ENCODE measurements around the gene MPPED2.

Gene MPPED2

DNA sequence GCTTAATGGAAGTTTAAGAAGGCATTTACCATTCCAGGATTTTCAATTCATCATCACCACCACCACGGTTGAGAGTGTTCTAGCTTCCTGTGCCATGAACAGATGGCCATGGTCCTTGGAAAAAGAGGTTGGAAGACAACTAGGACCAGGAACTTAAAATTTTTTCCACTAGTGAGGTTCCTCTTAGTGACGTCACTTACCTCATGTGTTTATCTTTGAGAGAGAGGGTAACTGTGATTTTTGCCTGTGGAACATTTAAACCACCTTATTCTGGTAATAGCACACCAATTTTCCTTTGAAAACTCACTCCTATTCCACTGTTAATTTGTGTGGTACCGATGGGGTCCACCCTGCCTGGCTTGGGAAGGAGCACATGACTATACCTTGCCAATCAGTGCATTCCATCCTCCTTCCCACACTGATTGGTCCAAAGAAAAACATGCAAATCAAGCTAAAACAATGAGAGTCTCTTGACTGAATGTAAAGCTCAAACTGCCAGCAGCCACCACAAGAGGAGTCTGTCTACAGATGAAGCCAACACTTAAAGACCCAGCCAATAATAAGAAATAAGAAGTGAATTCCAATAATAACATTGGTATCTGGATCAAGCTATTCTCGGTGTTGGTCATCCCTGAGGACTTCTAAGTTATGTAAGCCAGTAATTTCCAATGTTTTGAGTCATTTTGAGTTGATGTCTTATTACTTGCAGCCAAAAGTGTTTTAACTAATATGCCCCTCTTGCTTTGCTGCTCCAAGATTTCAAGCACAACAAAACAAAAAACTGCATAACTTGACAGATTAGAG is 111.8 kb downstream of the MPPED2 start:
- TF ChIP-seq GATA2 (IDR thresholded peaks at IDR 0.05; ENCODE audit: low read depth, low read length): no peak
- no peak for TF ChIP-seq GATA3 (IDR thresholded peaks at IDR 0.05; ENCODE audit: low read depth, low read length)

- TF ChIP-seq GATA2 (IDR thresholded peaks at IDR 0.05; ENCODE audit: low read depth, low read length) (no peak), GATA3 (IDR thresholded peaks at IDR 0.05; ENCODE audit: low read depth, low read length) (no peak)
Observed at GRCh38 chr11:30471244-30471643, 114.9 kb downstream of the MPPED2 start.

DNA sequence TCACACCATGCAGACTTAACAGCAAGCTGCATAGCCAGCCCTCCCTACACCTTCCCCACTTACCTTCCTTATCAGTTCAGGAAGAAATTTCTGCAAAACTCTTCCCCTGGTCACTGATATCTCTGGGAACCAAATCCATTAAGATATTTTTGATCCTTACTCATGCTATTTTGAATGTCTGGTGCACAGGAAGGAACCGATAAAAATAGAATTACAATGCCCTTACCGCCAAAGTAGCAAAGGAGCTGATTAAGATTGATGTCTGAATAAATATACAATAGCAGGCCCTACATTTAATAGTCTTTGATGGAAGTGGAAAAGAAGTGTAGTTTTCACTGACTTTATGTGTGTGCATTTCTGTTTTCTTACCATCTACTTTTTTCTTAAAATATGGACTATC is 117.3 kb downstream of the MPPED2 start:
- no peak for TF ChIP-seq GATA3 (IDR thresholded peaks at IDR 0.05; ENCODE audit: low read depth, low read length)
- no peak for TF ChIP-seq GATA2 (IDR thresholded peaks at IDR 0.05; ENCODE audit: low read depth, low read length)

DNA sequence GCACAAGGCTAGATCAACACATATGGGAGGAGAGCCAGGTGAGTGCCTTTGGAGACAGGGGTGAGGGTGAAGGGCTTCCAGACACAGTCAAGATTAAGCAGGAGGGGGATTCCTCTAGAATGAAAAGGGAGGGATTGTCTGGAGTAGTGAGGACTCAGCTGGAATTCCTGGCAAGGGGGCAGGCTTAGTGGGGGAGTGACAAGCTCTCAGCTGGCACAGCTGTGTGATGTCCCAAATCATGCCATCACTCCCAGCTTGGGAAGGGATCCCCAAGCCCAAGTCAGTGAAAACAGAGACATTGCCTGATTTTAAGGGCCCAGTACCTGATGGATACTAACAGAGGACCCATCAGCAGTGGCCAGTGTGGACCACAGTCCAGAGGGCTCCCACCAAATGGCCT is 119.0 kb downstream of the MPPED2 start:
- TF ChIP-seq GATA2 (IDR thresholded peaks at IDR 0.05; ENCODE audit: low read depth, low read length): no peak
- TF ChIP-seq GATA3 (IDR thresholded peaks at IDR 0.05; ENCODE audit: low read depth, low read length): no peak

GRCh38 chr11:30465623-30466022 is 120.5 kb downstream of the MPPED2 start:
- TF ChIP-seq GATA2 (IDR thresholded peaks at IDR 0.05; ENCODE audit: low read depth, low read length) (no peak), GATA3 (IDR thresholded peaks at IDR 0.05; ENCODE audit: low read depth, low read length) (no peak)

GRCh38 chr11:30465192-30465591 is 121.0 kb downstream of the MPPED2 start:
- TF ChIP-seq GATA2 (IDR thresholded peaks at IDR 0.05; ENCODE audit: low read depth, low read length) (no peak), GATA3 (IDR thresholded peaks at IDR 0.05; ENCODE audit: low read depth, low read length) (no peak)

GRCh38 chr11:30463266-30463665 is 122.9 kb downstream of the MPPED2 start:
- no peak for TF ChIP-seq GATA3 (IDR thresholded peaks at IDR 0.05; ENCODE audit: low read depth, low read length)
- no peak for TF ChIP-seq GATA2 (IDR thresholded peaks at IDR 0.05; ENCODE audit: low read depth, low read length)

GRCh38 chr11:30462421-30462820 is 123.7 kb downstream of the MPPED2 start:
- TF ChIP-seq GATA3 (IDR thresholded peaks at IDR 0.05; ENCODE audit: low read depth, low read length) (no peak), GATA2 (IDR thresholded peaks at IDR 0.05; ENCODE audit: low read depth, low read length) (no peak)

DNA sequence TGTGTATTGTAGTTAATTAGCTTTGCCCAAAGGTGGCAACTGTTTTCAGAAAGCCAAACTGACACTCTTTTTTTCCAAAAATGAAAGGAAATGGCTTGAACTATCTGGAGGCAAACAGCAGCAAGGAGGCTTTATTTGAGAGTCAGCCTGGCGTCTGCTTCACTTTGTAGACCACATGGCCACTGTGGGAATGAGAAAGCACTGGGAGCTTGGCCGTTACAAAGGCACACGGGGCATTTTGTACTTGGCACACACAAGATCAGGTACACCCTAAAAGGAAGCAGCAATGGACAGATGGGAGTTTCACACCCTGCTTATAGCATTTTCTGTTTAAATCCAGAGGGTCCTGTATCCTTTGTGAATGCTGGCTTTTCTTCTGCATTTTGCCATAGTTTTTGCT is 126.3 kb downstream of the MPPED2 start:
- TF ChIP-seq GATA3 (IDR thresholded peaks at IDR 0.05; ENCODE audit: low read depth, low read length) (no peak), GATA2 (IDR thresholded peaks at IDR 0.05; ENCODE audit: low read depth, low read length) (no peak)

- TF ChIP-seq GATA3 (IDR thresholded peaks at IDR 0.05; ENCODE audit: low read depth, low read length): no peak
- TF ChIP-seq GATA2 (IDR thresholded peaks at IDR 0.05; ENCODE audit: low read depth, low read length): no peak
Observed at GRCh38 chr11:30459306-30459705, 126.8 kb downstream of the MPPED2 start.

GRCh38 chr11:30458541-30458940 is 127.6 kb downstream of the MPPED2 start:
- TF ChIP-seq GATA3 (IDR thresholded peaks at IDR 0.05; ENCODE audit: low read depth, low read length) (no peak), GATA2 (IDR thresholded peaks at IDR 0.05; ENCODE audit: low read depth, low read length) (no peak)

DNA sequence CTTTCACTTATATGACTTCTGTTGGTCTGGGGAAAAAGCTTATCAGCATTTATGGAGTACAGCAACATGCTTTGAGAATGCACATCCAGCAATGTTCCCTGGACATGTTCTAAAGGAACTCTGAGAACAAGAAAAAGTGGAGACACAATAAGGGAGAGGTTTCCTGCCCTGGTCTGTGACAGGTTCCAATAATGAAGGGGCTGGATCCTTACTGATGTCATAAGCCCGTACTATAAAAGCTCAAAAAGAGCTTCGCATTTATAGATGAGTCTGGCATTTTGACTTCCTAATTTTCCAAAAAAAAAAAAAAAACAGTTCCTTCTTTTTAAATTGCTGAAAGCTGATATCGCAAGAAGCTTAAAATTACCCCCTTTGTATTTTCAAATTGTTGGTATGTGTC is 129.1 kb downstream of the MPPED2 start:
- TF ChIP-seq GATA3 (IDR thresholded peaks at IDR 0.05; ENCODE audit: low read depth, low read length): no peak

DNA sequence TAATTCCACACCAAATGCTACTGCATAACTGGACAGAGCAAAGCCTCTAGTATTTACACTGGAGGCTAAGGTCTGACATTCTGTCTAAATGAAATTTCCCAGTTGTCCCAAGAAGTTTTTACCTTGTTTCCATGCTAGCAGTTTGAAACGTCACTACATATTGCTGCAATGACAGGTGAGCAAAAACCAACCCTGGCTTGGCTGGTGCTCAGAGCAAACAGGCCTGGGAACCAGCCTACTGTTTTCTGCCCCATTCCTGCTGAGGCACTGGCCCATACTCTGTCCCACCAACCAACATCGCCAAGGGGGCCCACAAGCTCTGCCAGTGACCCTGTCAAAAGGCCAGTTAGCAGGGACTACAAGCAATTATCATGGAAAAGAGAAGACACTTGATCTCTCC is 131.1 kb downstream of the MPPED2 start:
- TF ChIP-seq GATA2 (IDR thresholded peaks at IDR 0.05; ENCODE audit: low read depth, low read length): no peak
- no peak for TF ChIP-seq GATA3 (IDR thresholded peaks at IDR 0.05; ENCODE audit: low read depth, low read length)

DNA sequence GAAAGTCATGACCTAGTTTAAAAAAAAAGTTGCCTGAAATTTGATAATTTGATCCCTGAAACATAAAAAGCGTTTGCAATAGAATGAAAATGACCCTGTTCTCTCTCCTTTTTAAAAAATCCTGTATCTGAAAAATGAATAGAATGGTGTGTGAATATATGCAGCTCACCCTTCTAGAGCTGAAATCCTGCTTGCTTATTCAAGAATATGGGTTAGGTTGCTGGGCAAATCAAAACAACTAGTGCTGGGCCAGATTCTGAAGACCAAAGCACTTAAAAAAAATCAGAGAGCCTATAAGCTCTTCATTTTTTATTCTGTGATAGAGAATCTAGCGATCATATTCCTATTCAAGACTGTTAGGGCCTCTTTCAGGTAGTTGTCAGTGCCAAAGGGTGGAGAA is 131.6 kb downstream of the MPPED2 start:
- TF ChIP-seq GATA3 (IDR thresholded peaks at IDR 0.05; ENCODE audit: low read depth, low read length) (no peak), GATA2 (IDR thresholded peaks at IDR 0.05; ENCODE audit: low read depth, low read length) (no peak)

DNA sequence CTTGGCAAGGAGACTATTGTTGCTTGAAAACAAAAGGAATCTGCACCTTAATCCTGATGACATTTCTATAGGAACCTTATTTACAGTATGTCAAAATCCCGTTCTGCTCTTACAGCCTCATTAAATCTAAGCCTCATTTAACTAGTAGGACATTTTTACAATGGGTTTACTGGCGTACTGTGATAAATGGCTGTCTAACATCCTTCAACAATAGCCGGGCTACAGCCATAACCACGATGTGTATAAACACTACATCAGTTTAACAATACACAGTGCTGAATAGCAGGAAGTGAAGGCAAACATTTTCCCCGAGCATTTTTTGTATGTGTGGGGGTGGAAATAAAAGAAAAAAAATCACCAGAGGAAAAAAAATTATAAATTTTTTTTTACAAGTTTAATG is 132.0 kb downstream of the MPPED2 start:
- TF ChIP-seq GATA2 (IDR thresholded peaks at IDR 0.05; ENCODE audit: low read depth, low read length) (no peak), GATA3 (IDR thresholded peaks at IDR 0.05; ENCODE audit: low read depth, low read length) (no peak)

- TF ChIP-seq GATA3 (IDR thresholded peaks at IDR 0.05; ENCODE audit: low read depth, low read length) (no peak), GATA2 (IDR thresholded peaks at IDR 0.05; ENCODE audit: low read depth, low read length) (no peak)
Observed at GRCh38 chr11:30453705-30454104, 132.4 kb downstream of the MPPED2 start.

Data from SH-SY5Y (cell line).